Activated T-helper 1 cell treated with Interleukin-2 at 50 U/mL for 16 hours (primary cell): Measurements from ENCODE around the gene TEX35.

Experiments
- DNase-seq: peaks from one replicate; pipeline ENCODE4 v3.0.0-alpha.2; 2020; ENCODE audit warnings: low read depth

Gene TEX35

GRCh38 chr1:178512566-178513277, at the start of gene TEX35:
TSS of gene TEX35 (plus strand) at chr1:178513109. CDS start at chr1:178513189, 80 bp downstream.
- no peak for DNase-seq

DNA sequence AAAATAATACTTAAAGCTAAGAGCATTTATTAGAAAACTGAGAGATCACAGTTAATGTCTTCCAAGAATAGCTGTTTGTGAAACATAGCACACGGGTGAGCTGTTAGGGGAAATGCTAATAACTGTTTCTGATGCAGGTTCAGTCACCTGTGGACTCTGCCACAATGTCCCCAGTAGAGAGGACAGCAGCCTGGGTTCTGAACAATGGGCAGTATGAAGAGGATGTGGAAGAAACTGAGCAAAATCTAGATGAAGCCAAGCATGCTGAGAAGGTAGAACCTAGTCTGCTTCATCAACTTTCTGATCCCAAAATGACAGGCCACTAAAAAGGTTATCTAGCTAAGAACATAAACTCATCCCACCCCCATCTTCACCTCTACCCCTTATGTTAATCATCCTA, 48.8 kb upstream of the TEX35 start:
- DNase-seq = no peak

DNA sequence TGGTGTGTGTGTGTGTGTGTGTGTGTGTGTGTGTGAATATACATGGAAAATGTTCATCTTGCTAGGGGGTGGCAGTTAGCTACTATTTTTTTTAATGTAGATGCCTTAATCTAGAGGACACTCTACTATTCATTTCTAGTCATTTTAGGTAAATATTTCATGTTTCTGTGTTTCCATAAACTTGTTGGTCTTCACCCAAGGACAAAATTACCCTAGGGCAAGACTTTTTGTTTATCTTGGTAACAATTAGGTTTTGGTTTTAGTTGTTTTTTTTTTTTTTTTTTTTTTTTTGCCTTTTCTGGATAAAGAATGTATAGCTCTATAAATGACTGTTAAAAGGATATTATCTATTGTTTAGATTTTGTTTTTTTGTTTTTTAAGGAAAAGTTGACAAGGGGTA, 48.3 kb upstream of the TEX35 start:
- no peak for DNase-seq

GRCh38 chr1:178465011-178465410, 47.9 kb upstream of the TEX35 start:
- DNase-seq = no peak

- DNase-seq = no peak
Observed at GRCh38 chr1:178467837-178468236, 45.1 kb upstream of the TEX35 start.

DNA sequence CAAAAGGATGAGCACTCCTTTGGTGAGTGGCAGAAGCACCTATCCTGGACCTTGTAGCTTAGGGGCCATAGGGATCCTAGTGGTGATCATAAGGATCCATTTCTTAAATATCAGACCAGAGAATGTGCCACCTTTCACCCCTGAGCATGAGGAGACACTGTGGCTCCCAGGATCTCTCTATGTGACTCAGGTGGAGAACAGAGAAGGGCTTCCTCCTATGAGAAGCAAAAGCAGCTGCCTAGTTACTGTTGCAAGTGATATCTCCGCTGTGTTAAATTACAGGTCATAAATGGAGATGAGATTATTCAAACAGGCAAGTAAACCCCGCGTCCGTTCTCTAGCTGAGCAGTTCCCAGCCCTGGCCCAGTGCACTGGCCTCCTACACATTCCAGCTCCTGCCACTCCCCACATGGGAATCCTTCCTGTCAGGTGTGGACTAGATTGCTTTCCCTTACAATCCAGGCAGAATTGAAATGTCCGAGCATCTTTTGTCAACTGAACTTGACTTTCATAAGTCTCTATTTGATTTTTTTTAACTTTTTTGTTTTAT, 42.4 kb upstream of the TEX35 start:
- no peak for DNase-seq

GRCh38 chr1:178472531-178472930, 40.4 kb upstream of the TEX35 start:
- DNase-seq = no peak

DNA sequence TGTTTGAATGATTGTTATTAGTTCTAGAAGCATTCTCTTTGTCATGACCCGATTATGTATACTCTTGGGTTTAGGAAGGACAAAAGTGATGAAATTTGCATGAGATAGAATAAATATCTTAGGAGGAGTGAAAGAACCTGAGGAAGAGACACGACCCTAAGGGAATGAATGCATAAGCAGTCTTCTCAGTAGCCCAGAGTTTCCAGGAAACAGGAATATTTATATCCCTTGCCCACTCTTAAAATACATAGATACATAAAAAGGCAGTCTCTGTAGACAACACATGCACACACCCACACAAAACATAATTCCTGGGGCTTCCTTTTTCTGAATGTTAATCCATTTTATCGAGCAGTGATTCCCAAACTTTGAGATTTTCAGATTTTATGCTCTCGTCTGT, 35.5 kb upstream of the TEX35 start:
- DNase-seq = no peak

DNA sequence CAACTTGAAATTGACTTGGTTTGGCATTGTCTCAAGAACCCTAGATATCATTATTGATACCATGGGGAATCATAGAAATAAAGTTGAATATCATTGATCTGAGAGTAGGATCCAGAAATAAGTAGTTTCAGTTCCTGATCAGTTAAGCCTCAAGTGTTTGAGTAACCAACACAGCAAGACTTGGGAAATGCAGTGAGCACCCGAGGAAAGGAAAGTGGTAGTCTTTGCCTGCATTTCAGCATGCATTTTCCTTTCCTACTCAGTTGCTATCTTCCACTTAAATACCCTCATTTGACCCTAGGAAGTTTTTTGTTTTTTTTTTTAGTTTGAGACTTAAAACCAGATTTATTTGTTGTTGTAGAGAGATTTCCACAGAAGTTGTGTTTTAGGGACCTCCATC, 35.1 kb upstream of the TEX35 start:
- DNase-seq = no peak

- DNase-seq = no peak
Observed at GRCh38 chr1:178483251-178483957, 29.5 kb upstream of the TEX35 start.

DNA sequence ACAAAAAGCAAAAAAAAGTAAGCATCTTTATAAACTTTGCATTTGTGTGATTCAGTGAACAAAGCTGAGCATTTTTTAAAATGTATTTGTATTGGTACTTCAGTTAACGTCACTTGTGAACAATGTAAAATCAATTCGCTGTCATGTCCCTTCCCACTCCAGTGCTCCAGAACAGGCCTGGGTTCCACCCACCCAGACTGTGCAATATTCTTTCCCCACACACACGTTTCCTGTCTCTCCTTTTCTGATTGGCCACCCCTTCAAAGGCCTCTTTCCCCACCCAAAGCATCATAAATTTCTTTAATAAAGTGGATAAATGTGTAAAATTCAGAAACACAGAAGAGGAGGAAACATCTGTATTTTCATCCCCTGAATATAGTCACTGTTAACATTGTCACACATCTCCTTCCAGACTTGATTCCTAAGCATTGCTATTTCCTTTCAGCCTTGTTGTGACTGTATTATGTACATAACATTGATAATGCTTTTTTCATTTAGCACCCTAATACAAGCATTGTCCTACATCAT, 28.1 kb upstream of the TEX35 start:
- DNase-seq = no peak

DNA sequence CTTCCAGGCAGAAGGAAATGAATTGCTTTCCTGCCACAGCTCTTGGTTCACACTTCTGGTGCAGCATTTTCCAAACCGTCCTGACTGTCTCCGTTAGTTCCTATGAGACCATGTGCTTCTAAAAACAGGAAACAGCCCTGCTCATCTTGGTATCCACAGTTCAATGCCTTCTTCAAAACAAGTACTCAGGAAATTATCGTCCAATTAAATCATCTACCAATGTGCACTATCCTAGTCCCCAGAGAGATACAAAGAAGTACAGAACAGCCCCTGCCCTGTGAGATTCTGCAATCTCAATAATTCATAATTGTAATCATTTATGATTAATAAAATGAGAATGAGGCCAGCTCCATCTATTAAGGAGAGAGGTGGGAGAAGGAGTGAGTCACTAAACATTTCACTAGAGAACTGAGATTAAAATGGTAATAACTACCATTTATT, 27.3 kb upstream of the TEX35 start:
- no peak for DNase-seq

DNA sequence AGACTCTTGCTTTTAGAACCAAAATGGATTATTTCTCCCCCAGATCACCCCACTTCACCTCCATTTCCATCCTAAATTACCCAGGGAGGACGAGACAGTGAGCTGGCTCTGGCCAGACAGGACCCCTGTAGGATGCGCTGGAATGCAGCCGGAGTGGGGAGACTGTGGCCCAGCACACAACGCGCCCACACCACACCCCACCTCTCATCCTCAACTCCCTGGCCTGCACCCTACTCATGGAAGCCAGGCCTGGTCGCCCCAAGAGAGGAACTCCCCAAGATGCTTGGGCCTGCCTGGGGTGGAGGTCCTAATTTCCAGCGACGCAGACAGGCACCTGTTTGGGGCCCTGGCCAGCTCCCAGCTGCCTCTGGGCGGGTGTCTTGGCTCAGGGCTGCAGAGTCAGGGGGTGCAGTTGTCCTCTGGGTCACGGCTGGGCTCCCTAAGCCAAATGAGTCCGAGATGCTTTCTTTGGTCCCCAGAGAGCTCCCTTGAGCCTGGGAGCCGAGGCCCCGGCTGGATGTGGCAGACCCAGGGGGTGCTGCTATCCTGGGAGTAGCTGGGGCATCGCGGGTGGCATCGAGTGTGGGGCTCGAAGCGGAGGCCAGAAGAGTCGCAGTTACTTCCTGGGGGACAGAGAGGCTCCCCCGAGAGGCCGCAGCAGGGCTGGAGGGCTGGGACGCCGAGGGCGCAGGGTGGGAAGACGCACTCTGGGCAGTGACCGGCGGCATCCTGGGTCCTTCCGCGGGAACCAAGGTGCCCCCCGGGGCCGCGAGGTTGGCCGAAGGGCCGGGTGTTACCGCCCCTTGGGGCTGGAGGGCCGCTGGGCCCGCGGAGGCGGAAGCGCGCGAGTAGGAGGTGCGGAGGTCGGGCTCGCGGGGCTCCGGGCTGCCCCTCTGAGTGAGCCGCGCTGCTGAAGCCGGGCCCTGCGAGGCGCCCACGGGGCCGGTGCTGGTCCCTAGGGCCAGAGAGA, 26.5 kb upstream of the TEX35 start:
- no peak for DNase-seq

- DNase-seq = no peak
Observed at GRCh38 chr1:178487070-178487615, 25.8 kb upstream of the TEX35 start.

DNA sequence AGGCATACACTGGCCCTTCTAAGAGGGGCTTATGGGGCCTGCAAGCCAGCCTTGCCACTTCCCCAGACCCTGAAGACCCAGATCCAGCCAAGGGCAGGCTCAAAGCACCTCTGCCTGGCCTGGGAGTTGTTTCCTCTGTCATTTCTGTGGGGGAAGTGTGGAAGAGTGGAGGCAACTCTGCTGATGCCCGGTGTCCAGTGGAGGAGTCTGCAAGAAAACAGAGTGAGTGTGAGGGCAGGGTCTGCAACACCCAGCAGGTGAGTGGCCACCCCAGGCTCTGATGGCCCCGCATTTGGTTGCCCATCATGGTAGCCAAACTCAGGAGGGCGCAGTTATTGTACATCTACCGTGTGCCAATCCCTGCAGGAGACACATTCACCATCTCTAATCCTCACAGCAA, 24.5 kb upstream of the TEX35 start:
- DNase-seq = no peak

GRCh38 chr1:178489399-178489798, 23.5 kb upstream of the TEX35 start:
- DNase-seq = no peak

GRCh38 chr1:178490136-178490535, 22.8 kb upstream of the TEX35 start:
- no peak for DNase-seq

DNA sequence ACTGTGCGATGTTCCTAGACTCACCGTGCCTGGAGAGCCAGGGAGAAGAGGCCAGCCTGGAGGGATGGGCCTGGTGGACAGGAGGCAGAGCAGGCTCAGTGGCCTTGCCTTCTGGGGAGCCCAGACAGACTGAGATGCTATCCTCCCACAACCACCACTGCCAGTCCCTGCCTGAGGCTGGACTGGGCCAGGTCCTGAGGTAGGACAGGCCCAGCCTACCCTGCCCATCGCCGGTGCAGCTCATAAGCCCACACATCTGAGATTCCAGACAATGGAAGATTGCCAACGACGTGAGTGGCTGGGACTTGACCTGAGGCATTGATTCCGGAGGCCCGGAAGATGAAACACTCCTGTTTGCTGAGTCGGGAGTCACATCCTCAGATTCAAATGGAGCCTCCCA, 21.9 kb upstream of the TEX35 start:
- no peak for DNase-seq

DNA sequence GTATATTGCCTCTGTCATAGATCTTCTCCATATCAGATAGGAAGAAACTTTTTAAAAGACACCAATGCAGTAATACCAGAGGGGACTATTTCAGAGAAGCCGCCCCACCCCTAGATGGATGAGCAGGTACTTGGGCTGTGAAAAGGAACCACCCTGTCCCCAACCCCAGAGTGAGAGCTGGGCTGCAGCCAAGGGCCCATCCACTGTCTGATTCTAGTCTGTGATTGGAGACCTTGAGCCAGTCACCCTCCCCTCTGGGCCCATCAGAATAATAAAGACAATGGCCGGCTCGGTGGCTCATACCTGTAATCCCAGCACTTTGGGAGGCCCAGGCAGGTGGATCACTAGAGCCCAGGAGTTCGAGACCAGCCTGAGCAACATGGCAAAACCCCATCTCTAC, 21.2 kb upstream of the TEX35 start:
- DNase-seq = no peak

GRCh38 chr1:178492341-178492740, 20.6 kb upstream of the TEX35 start:
- no peak for DNase-seq

- DNase-seq = no peak
Observed at GRCh38 chr1:178493301-178493741, 19.6 kb upstream of the TEX35 start.

DNA sequence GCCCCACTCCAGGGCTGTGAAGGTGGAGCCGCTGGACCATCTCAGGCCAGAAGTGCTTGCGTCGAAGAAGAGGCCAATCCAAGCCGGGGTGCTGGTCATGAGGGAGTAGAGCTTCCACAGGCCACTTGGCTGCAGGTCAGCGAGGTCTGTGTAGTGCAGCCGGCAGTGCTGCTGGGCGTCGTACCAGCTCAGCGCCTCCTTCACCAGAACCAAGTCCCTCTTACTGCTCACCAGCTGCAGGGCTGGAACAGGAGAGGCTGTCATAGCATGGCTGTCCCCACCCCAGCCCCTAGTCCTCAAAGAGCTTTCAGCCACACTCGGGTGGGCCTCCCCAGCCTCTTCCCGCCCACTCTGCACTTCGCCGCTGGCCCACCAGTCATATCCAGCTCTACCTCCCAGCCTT, 18.3 kb upstream of the TEX35 start:
- no peak for DNase-seq
